Gastroesophageal sphincter (tissue), 4 donors: Measurements from ENCODE around the gene NHSL1. TPM values are rescaled to one million over a fixed set of nuclear protein-coding genes. Genes with fewer than 3 reads are reported as not detected.

ENCODE experiments used
- ATAC-seq: fragments of 150-250 bp; one replicate; pipeline ENCODE4 v1.9.1; 2016; ENCODE audit warnings: mild to moderate bottlenecking, moderate library complexity
- H3K27ac ChIP-seq, 4 donors: fragments of 200-600 bp; sonication (generic) in 3 of 4; 1 replicate in 3 of 4; 2 replicates in 1 of 4; pipeline ENCODE4 v1.5.1; 2016 to 2019
- H3K27me3 ChIP-seq: fragments of 200-600 bp; sonication (generic); one replicate; pipeline ENCODE4 v1.5.1; 2019
- H3K36me3 ChIP-seq, 2 donors: fragments of 200-600 bp; sonication (generic); one replicate each; pipeline ENCODE4 v1.5.1; 2019; ENCODE audit warnings: control low read depth in 1 of 2
- H3K4me1 ChIP-seq, 3 donors: fragments of 200-600 bp; sonication (generic); 1 replicate in 2 of 3; 2 replicates in 1 of 3; pipeline ENCODE4 v1.5.1; 2016 to 2019; ENCODE audit warnings: control low read depth in 2 of 3
- H3K4me3 ChIP-seq, 2 donors: fragments of 200-600 bp; sonication (generic); one replicate each; pipeline ENCODE4 v1.5.1; 2019; ENCODE audit warnings: mild to moderate bottlenecking in 1 of 2, moderate library complexity in 1 of 2
- H3K9me3 ChIP-seq, 3 donors: fragments of 200-600 bp; sonication (generic); one replicate each; pipeline ENCODE4 v1.5.1; 2017 to 2019; ENCODE audit warnings: control low read depth in 2 of 3
- EP300 ChIP-seq: sonication (generic); formaldehyde crosslinking; IDR thresholded peaks from one replicate; pipeline ENCODE4 v1.6.1; 2017; ENCODE audit warnings: antibody characterized with exemption, mild to moderate bottlenecking
- POLR2A ChIP-seq, 2 donors: fragments of 450-650 bp; IDR thresholded peaks; one replicate each; pipeline ENCODE4 v1.6.1; 2017; ENCODE audit warnings: antibody characterized with exemption in 2 of 2, mild to moderate bottlenecking in 2 of 2, moderate library complexity in 1 of 2
- POLR2AphosphoS5 ChIP-seq: sonication (generic); formaldehyde crosslinking; IDR thresholded peaks from one replicate; pipeline ENCODE4 v1.6.1; 2017; ENCODE audit warnings: antibody characterized with exemption
- WGBS, 2 donors: methylation state at CpG; one replicate each; pipeline ENCODE4 v1.1.5; 2018; ENCODE audit warnings: low coverage in 1 of 2; 5-methylcytosine and 5-hydroxymethylcytosine counted together
- total RNA-seq, 4 donors: library from RNA; depleted of rRNA; stranded (reverse); fragments of >200 nt; gene quantifications; one replicate each; pipeline ENCODE4 v1.1.0, GENCODE V29; 2016
- TF ChIP-seq, protein P1 (sequence below), 4 experiments: fragments of 200-600 bp in 2 of 4; fragments of 450-650 bp in 2 of 4; sonication (generic) in 1 of 4; IDR thresholded peaks; one replicate each; pipeline ENCODE4 v1.5.1; 2017 to 2019; ENCODE audit warnings: antibody characterized with exemption in 4 of 4, mild to moderate bottlenecking in 2 of 4, moderate library complexity in 2 of 4

Gene NHSL1
- total RNA-seq, 4 donors from 2014 or later, result 5.7 to 9.3 (median 7.9) TPM

DNA sequence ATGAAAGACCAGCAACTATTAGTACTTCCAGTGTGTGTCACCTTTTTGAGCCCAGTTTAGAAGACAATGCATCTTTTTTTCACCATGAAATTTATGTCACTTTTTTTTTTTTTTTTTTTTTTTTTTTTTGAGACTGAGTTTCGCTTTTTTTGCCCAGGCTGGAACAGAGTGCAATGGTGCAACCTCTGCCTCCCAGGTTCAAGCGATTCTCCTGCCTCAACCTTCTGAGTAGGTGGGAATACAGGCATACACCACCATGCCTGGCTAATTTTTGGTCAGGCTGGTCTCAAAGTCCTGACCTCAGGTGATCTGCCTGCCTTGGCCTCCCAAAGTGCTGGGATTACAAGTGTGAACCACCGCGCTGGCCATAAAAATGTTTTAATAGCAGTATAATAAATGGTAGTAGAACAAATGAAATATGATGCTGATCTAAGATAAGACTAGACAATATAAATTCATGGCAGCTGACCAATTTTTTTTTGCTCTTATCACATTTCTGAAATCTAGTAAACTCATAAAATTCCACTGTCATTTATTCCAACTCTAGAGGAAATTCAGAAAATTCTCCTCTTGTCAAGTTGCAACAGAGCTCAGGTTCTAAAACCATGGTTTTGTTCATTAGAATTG is 21.3 kb downstream of the NHSL1 start:
- no peak for ATAC-seq
- TF ChIP-seq POLR2AphosphoS5 (no peak), EP300 (no peak), POLR2A (IDR thresholded peaks at IDR 0.05) (no peak)
- TF ChIP-seq, protein P1, sequence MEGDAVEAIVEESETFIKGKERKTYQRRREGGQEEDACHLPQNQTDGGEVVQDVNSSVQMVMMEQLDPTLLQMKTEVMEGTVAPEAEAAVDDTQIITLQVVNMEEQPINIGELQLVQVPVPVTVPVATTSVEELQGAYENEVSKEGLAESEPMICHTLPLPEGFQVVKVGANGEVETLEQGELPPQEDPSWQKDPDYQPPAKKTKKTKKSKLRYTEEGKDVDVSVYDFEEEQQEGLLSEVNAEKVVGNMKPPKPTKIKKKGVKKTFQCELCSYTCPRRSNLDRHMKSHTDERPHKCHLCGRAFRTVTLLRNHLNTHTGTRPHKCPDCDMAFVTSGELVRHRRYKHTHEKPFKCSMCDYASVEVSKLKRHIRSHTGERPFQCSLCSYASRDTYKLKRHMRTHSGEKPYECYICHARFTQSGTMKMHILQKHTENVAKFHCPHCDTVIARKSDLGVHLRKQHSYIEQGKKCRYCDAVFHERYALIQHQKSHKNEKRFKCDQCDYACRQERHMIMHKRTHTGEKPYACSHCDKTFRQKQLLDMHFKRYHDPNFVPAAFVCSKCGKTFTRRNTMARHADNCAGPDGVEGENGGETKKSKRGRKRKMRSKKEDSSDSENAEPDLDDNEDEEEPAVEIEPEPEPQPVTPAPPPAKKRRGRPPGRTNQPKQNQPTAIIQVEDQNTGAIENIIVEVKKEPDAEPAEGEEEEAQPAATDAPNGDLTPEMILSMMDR (IDR thresholded peaks at IDR 0.05), result no peak
- no peaks in the 10 kb centered on the region for H3K9me3 ChIP-seq
- no peak overlapping the region for H3K4me3 ChIP-seq
- no peaks in the 10 kb centered on the region for H3K36me3 ChIP-seq
- WGBS, 2 donors, result 67 to 100% methylated on average over 1 to 3 of the region's 4 CpGs
- peaks cover 0 to 8% (median 2%) of the 10 kb centered on the region in 3 donors for H3K4me1 ChIP-seq
- no peaks in the 10 kb centered on the region for H3K27me3 ChIP-seq
- H3K27ac ChIP-seq, result no peak overlapping the region

DNA sequence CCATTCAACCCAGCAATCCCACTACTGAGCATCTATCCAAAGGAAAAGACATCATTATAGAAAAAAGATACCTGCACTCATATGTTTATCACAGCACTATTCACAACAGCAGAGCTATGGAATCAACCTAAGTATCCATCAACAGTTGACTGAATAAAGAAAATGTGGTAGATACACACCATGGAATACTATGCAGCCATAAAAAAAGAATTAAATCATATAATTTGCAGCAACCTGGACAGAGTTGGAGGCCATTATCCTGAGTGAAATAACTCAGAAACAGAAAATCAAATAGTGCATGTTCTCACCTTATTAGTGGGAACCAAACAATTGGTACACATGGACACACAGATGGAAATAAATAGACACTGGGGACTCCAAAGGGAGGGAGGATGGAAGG is 23.2 kb downstream of the NHSL1 start:
- no peaks in the 10 kb centered on the region for H3K9me3 ChIP-seq
- ATAC-seq, result no peak
- H3K27me3 ChIP-seq, result no peaks in the 10 kb centered on the region
- no peak for TF ChIP-seq EP300
- TF ChIP-seq POLR2AphosphoS5, result no peak
- no peak for TF ChIP-seq POLR2A (IDR thresholded peaks at IDR 0.05)
- TF ChIP-seq, protein P1 (IDR thresholded peaks at IDR 0.05), result no peak
- H3K4me3 ChIP-seq, result no peak overlapping the region
- no peak overlapping the region for H3K27ac ChIP-seq
- no peaks in the 10 kb centered on the region for H3K36me3 ChIP-seq
- H3K4me1 ChIP-seq, result peaks cover 0 to 8% (median 2%) of the 10 kb centered on the region in 3 donors

DNA sequence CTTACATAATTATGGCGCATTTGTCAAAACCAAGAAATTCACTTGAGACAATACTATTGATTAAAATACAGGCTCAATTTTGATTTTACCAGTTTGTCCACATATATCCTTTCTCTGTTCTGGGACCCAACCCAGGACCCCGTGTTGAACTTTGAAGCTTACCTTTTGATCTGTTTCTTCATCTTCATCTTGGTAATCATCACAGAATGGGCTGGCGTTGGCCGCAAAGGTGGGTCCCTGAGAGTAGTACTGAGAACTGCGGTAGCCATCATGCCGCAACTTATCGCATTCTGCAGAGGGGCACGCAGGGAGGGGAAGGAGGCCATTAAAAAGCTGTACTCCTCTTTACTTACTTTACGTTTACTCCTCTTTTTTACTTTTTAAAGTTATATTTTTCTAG is 26.1 kb downstream of the NHSL1 start:
- TF ChIP-seq POLR2A (IDR thresholded peaks at IDR 0.05) (no peak), POLR2AphosphoS5 (no peak), EP300 (no peak)
- TF ChIP-seq, protein P1 (IDR thresholded peaks at IDR 0.05), result no peak
- ATAC-seq, result no peak
- Histone ChIP-seq H3K27me3 (no peaks in the 10 kb centered on the region), H3K4me3 (no peak overlapping the region), H3K36me3 (peaks cover 0 to 8% of the 10 kb centered on the region in 2 donors), H3K4me1 (no peaks in the 10 kb centered on the region), H3K9me3 (no peaks in the 10 kb centered on the region), H3K27ac (no peak overlapping the region)
- WGBS, 2 donors, result 88 to 92% methylated on average over 9 of the region's 9 CpGs

DNA sequence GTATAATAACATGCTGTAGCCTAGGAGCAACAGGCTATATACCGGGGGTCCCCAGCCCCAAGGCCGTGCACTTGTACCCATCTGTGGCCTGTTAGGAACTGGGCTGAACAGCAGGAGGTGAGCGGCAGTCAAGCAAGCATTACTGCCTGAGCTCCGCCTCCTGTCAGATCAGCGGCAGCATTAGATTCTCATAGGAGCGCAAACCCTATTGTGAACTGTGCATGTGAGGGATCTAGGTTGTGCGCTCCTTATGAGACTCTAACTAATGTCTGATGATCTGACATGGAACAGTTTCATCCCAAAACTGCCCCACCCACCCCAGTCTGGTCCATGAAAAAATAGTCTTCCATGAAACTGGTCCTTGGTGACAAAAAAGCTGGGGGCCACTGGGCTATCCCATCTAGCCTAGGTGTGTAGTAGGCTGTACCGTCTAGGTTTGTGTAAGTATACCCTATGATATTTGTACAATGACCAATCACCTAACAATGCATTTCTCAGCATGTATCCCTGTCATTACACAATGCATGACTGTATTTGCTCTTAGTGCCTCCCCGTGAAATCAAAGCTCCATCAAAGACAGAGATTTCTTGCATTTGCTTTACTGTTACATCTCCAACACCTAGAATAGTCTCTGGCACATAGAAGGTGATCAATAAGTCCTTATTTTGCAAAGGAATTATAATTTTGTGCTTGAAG is 30.8 kb downstream of the NHSL1 start:
- no peaks in the 10 kb centered on the region for H3K27me3 ChIP-seq
- no peak for ATAC-seq
- WGBS, 2 donors, result 85 to 96% methylated on average over 3 to 4 of the region's 9 CpGs

More for the DNA sequence above, 30.8 kb downstream of the NHSL1 start:
- no peak overlapping the region for H3K27ac ChIP-seq
- peaks cover 0 to 13% of the 10 kb centered on the region in 2 donors for H3K36me3 ChIP-seq
- no peaks in the 10 kb centered on the region for H3K4me1 ChIP-seq
- TF ChIP-seq POLR2A (IDR thresholded peaks at IDR 0.05) (no peak), POLR2AphosphoS5 (no peak), EP300 (no peak)
- TF ChIP-seq, protein P1 (IDR thresholded peaks at IDR 0.05), result no peak
- no peak overlapping the region for H3K4me3 ChIP-seq
- no peaks in the 10 kb centered on the region for H3K9me3 ChIP-seq
